HCEC 1CT (cell line): ENCODE data around the gene TRIAP1.
"Not testable (repeated sequence)": the region's sequence is repeated elsewhere in the genome, so short reads cannot be mapped to it uniquely, and the experiment has no call there.

Source experiments
- DNase-seq: peaks from one replicate; pipeline ENCODE4 v3.0.0-alpha.2; 2017

Gene TRIAP1

DNA sequence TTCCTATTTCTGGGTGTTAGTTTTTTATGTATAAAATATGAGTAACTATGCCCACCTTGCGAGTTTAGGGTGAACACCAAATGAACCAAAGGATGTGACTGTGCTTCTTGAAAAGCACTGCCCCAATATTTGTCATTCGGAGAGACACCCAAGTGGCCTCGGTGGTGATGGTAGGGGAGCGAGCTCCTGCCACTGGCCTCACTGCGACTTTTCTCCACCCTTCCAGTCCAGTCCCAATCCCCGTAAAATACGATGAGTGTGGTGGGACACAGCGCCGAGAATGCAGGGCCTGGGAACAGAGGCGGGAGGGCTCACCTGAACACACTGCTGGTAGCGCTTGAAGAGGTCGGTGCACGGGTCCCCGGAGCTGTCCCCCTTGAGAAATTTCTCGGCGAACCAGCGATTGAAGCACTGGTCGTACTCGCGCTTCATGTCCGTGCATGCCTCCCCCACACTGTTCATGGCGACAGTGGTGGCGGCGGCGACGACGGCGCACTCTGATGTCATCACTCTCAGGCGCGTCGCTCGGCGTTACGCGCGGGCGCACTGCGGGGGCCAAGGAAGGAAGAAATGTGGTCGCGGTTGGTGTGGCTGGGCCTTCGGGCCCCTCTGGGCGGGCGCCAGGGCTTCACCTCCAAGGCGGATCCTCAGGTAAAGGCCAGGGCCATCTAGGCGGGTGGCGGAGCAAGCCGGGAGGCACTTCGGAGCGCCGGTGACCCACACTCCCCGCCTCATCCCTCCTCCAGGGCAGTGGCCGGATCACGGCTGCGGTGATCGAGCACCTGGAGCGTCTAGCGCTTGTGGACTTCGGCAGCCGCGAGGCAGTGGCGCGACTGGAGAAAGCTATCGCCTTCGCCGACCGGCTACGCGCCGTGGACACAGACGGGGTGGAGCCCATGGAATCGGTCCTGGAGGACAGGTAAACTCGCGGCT, at the start of gene TRIAP1, which contains the start of gene GATC:
TRIAP1 (minus strand) TSS at position 474 of the 933 bp plus-strand sequence; CDS start at position 462, 12 bp downstream.
GATC (plus strand) TSS at position 534 of the 933 bp plus-strand sequence; CDS start at position 571, 37 bp downstream.
- DNase-seq: peak; percentile 67

DNA sequence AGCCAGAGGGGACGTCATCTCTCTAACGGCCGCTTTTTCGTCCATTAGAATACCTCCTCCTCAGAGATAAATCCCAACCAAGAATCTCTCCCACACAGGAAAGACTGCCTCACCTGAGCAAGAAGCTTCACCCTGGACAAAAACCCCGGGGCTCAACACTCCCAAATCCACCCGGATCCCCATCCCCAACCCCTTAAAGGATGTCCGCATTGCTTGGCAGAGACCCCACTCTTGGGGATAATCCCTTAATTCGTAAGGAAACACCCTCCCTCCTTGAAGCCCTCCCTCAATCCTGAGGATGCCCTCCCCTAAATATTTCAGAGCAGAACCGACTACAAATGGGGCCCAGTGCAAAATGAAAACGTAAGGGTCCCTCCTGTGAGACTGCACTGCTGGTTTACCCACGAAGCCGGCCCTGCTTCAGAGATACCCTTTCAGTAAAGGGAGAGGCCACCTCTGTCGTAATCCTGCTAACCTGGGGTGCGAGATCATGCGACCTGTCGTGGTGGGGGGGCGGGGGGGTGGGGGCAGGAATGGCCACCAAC, 49.1 kb upstream of the TRIAP1 start:
- DNase-seq: no peak

DNA sequence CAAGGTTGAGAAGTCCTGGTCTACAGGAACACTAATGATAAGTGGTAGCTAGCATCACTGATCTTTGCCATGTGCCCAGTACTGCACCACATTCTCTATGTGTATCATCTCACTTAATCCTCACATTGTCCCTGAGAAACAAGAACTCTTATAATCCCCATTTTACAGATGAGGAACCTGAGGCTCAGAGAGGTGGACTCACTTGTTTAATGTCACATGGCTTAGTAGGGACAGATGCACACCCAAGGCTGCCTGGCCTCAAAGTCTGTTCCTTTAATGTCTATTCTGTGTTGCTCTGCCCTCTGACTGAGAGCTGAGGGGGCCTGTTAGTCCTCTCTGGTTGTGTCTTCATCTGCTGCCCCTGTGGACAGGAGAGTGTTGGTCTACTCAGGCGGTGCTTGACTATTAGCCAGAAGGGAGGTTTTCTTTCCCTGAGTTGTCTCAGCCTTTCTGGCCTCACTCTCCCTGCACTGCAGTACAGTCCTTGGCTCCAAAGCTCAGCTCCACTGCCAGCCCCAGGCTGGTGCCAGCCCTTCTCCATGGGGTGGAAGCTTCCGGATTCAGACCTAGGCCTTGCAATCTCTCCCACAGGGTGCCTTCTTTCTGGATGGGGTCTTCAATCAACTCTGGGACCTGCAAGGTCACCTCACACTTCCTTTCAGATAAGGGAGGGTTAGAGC, 44.8 kb upstream of the TRIAP1 start:
- no peak for DNase-seq

DNA sequence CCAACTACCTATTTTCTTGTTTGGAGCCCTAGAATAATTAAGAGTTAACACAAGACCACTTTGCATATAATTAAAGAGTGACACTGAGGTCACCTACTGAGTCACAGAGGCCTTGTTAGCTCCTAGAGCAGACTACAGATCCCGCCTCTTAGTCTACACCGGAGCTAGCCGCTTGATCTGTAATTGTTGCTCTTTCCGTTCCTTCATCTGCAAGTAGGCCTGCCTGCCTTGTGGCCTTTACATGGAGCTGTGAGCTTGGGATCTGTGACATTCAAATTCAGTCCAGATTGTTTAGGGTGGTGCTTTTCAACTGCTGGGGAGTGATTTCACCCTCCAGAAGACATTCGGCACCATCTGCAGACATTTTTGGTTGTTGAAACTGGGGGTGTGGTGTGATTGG, 44.1 kb upstream of the TRIAP1 start:
- no peak for DNase-seq

DNA sequence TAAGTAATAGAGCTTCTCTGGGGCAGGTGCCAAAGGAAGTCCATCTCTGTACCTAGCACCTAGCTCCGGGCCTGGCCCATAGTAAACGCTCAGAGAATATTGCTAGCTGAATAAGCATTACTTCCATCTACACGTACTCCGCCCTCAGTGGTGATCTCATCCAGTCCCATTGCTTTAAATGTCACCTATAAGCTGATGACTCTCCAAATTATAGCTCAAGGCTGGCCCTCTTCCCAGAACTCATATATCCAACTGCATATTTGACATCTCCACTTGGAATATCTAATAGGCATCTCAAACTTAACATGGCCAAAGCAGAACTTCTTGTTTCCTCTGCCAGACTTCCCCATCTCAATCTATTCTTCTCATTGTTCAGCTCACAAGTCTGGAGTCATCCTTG, 42.8 kb upstream of the TRIAP1 start:
- no peak for DNase-seq

DNA sequence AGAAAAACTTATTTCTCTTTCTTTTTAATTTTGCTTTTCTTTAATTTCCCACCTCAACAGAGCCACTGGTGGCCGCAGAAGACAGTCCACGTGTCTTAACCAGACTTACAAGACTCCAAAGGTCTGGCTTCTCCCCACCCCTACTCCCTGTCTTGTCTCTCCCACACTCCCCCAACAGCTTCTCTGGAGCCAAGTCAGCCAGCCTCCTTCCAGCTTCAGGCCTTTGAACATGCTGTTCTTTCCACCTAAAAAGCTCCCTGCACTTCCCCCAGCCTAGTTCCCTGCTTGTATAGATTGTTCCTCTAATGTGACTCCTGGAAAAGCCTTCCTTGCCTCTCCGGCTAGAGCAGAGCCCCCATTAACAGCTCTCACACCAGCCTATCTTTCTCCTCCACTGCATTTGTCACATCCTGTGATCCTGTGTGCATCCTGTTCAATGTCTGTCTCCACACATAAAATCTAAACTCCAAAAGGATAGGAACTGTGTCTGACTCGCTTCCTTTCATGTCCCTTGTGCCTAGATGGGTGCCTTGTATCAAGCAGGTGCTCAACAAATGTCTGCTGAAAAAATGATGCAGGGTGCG, 42.0 kb upstream of the TRIAP1 start:
- DNase-seq: no peak

DNA sequence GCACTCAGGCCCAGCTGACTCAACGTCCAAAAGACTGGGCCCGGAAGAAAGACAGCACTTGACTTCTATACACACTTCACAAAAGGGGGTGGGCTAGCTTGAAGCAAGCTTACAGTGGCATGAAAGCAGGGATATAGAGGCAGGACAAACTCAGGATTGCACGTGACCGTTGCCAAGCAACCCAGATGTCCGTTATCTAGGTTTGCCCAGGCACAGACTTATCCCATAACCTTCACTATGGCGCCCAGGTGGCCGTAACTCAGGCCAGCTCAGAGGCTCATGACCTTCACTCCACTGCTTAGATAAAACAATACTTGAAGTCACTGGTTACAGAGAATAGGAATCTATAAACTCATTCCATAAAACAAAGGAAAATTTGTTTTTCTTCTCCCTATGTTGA, 41.4 kb upstream of the TRIAP1 start:
- not testable (repeated sequence) for DNase-seq

DNA sequence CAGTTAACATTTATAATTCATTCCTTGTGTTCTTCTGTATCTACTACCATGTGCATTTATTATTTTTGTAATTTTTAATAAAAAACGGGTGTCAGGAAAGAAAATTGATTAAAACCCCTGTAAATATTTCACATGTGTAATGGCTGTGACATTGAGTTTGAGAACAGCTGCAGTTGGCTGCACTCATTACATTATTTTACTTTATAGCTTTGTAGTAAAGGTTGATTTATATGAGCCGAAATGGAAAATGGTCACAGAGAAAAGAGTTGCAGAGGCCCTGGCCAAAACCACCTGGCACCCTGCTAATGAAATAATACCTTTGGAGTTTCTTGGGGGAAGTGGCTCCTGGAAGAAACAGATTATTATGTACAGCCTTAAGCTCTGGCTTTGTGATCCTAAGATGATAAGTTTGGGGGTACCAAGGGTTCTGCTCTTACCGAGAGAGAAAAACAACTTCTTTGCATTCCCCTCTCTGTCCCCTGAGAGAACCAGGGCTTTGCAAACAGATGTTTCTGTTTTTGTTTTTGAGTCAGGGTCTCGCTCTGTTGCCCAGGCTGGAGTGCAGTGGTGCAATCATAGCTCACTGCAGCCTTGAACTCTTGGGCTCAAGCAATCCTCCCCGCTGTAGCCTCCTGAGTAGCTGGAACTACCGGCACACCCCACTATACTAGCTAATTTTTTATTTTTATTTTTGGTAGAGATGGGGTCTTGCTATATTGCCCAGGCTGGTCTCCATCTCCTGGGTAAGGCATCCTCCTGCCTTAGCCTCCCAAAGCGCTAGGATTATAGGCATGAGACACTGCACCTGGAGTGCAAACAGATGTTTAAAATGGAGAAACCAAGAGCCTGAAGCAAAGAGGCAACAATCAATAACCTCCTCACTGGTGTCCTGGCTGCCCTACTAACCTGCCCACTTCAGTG, 40.0 kb upstream of the TRIAP1 start:
- no peak for DNase-seq

DNA sequence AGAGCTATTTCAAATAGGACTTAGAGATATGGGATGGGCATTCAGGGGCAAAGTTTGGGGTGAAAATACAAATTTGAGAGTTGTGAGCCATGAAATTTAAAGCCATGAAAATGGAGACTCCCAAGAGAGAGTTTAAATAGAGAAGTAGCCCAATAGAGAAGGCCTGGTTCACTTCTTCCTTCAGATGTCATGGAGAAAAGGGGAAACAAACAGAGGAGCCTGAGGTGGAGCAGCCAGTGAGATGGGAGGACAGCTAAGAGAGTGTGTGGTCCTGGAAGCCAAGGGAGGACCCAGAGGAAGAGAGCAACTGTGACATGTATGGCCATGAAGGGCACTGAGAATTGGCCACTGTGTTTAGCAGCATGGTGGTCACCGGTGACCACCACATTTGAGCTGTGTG, 37.4 kb upstream of the TRIAP1 start:
- DNase-seq: no peak

DNA sequence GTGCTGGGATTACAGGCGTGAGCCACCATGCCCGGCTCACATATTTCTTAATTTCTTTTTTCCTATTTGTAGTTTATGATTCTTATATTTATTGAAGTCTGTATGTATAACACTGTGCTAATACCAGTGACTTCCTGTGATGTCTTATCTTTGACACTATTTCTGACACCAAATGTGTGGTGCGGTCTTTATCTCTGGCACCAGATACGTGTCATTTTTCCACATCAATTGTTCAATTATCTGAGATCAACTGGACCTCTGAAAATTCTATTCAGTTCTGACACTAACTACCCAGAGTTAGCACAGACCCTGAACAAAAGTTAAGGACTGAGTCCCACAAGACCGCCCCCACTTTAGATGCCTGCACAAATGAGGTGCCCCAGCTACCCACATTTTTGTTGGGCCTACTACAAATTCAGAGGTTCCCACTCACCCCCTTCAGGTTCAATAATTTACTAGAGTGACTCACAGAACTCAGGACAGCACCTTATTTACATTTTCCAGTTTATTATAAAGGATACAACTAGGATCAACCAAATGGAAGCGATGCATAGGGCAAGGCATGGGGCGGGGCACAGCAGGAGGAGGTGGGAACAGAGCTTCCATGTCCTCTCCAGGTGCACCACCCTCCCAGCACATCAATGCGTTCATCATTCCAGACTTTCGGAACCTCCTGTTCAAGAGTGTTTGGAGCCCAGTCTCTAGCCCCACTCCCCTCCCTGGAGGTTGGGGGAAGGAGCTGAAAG, 35.0 kb upstream of the TRIAP1 start:
- no peak for DNase-seq

DNA sequence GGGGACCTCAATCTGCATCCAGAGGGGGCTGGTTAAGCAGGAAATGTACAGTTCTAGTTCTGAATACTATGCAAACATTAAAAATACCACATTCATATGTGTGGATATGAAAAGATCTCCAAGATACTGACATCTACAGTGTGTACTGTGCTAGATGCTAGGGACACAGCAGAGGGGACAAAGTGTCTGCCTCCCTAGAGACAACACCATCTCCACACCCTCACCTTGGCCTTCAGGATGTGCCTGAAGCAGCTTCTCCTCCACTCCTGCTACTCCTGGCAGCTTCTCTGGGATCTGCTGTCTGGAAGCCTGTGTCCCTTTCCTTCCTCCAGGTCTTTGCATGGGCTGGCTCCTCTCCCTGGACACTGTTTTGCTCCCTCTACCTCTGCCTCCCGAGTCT, 34.0 kb upstream of the TRIAP1 start:
- no peak for DNase-seq

DNA sequence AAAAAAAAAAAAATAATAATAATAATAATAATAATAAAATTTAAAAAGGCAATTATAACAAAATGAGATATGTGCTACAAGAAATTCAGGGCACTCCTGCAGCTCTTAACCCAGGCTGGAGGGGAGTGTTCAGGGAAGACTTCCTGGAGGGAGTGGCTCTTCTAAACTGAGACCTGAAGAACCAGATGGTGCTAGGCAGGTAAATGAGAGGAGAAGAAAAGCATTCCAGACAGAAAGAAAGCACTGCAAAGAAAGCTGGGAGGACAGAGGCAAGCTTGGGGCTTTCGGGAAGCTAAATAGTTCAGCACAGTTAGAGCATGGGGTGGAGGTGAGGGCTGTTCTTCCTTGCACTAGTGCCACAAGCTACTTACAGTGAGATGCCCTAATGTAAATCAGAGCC, 33.3 kb upstream of the TRIAP1 start:
- DNase-seq: no peak

DNA sequence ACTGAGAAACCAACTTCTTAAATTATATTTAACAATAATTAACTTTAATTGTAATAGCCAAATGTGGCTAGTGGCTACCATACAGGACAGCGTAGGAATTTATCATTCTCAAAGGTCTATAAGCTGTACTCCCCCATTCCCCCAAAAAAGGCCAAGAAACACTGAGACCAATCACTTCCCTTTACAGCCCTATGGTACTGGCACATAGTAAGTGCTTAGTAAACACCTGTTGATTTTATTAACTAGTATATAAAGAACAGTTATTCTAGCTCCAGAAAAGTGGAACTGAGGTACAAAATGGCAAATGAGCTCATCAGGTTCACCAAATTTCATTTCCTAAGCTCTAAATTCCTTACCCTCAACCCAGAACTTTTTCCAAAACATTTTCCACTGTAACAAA, 29.5 kb upstream of the TRIAP1 start:
- no peak for DNase-seq

DNA sequence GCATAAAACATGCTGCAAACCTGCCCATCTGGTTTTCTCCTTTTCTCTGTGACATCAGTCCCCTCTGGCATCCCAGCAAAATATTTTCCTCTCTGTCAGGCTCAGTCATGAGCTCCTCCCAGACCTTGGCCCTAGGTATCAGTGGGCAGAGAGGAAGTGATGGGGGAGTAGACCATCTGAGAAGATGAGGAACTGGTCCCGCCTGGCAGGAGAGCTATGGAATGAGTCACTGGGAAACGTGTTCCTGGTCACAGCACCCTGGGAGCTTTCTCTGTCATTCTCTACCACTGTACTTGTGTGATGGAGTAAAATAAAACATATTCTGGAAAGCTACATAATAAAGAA, 28.4 kb upstream of the TRIAP1 start:
- DNase-seq: peak; percentile 65

DNA sequence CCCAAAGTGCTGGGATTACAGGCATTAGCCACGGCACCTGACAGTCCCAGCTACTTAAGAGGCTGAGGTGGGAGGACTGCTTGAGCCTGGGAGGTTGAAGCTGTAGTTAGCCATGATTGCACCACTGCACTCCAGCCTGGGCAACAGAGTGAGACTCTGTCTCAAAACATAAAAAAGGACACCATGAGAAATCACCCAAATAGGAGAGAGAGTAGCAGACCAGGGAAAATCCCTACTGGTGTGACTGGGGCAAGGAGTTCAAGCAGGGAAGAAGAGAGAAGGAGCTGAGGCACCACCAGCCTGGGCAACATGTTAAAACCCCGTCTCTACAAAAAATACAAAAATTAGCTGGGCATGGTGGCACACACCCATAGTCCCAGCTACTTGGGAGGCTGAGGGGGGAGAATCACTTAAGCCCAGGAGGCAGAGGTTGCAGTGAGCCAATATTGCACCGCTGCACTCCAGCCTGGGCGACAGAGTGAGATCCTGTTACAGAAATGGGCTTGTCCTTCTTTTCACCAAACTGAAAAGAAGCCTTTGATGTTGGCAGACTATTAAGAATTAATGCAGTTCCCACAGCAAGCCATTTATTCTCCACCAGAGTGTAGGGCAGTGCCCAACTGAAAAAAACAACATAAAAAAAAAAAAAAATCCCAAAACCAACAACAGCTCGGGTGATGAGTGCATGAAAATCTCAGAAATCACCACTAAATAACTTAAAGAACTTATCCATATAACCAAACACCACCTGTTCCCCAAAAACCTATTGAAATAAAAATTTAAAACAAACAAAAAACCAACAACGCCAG, 27.8 kb upstream of the TRIAP1 start:
- no peak for DNase-seq

DNA sequence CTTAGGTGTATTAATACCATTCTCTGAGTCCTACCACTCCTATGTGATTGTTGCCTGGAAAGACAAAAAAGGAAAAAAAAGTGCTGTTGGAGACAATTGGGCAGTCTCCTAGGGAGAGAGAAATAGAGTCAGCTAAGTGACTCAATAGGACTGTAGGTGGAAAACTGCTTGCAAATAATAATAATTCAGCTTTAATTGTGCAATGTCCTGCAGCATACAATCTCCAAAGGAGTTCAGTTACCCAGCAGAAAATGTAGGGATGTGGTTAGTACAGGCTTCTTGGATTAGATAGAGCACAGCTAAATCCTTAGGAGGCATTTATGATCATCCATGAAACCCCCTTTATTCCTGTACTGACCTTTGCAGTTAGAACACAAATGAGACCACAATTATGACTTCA, 26.3 kb upstream of the TRIAP1 start:
- DNase-seq: no peak

DNA sequence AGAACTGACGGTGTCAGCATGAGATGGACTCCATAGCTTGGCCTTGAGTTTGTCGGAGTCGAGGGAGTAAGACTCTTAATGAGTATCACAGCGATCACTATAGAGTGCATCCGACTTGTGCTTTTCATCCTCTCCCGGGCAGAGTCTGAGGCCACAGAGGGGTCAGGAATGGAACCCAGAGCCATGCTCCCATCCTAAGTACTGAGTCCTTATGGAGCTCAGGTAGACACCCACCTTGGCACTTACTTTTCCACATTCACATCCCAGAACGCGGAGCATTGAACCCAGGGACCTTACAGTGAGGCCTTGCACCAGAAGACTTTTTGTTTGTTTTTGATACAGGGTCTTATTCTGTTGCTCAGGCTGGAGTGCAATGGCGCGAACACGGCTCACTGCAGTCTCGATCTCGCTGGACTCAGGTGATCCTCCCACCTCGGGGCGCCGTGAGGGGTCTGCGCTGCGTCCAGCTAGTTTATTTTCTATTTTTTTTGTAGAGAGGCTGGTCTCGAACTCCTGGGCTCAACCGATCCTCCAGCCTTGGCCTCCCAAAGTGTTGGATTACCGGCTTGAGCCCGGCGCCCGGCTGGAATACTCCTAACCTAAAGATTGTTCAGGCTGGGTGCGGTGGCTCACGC, 24.1 kb upstream of the TRIAP1 start:
- DNase-seq: no peak

DNA sequence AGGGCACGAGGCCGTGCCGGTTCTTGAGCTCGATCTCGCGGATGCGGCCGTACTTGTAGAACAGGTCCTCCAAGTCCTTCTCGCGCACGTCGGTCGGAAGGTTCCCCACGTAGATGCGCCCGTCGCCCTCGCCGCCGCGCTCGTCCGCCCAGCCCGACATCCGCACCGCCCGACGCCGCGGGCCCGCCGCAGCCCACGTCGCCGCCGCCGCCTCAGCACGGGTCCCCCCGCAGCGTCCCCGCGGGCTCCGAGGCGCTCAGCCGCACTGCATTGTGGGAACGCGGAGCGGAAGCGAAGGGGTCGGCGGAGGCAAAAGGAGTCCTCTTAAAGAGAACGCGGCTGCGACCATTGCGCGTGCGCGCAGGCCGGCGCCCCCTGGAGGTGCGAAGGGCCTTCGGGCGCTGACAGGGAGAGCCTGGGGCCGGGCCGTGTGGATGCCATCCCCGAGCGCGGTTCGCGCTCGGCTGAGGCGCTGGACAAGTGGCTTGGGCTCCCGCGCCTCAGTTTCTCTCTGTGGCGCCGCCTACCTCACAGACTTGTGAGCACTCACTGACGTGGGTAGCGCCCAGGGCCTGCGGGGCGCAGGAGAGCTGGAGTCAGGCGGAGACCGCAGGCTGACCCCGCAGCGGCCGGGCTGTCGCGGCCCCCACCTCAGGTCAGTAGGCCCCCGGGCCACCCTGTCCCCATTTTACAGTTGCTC, 23.4 kb upstream of the TRIAP1 start, which contains the start of gene SRSF9:
SRSF9 (minus strand) TSS at position 299 of the 700 bp plus-strand sequence; CDS start at position 160, 139 bp downstream.
- peak; percentile 97 for DNase-seq

DNA sequence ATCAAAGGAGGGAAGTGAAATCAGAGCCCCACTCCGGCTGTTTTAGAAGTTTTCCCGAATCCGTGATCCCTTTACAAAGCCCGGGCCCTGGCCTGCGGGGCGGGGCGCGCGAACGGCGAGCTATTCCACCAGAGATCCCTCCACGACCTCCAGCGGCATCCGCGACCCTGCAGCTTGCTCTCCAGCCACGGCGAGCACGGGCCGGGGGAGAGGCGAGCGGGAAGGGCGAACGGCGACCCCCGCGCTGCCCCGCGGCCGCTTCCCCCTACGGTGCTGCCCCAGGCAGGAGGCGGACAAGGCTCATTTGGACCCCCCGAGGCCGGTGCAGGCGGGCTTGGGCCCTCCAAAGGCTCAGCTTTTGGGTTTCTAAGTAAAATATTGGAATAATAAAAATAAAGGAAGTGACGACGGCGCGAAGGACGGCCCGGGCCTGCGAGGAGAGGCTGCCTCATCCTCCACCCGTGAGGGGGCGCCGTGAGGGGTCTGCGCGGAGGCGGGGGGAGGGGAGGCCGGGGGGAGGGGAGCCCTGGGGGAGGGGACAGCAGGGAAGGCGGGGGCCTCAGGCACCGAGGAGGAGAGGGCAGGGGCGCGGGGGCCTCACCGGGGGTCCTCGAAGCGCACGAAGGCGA, 22.8 kb upstream of the TRIAP1 start:
- DNase-seq: peak; percentile 17
